ENCODE results near the gene CLASP1.
A peak's percentile ranks its signal among the peaks of the same experiment; 100 is the strongest.
"Not testable (repeated sequence)": the region's sequence is repeated elsewhere in the genome, so short reads cannot be mapped to it uniquely, and the experiment has no call there.

The CLASP1 gene

GRCh38 chr2:121617042-121617599 is 32.1 kb downstream of the CLASP1 start:
- DNase-seq (ENCODE audit: low read depth, low spot score), result peak; percentile 68

- DNase-seq (ENCODE audit: low read depth, low spot score), result no peak
Measured at GRCh38 chr2:121613774-121614173, 35.5 kb downstream of the CLASP1 start.

DNA sequence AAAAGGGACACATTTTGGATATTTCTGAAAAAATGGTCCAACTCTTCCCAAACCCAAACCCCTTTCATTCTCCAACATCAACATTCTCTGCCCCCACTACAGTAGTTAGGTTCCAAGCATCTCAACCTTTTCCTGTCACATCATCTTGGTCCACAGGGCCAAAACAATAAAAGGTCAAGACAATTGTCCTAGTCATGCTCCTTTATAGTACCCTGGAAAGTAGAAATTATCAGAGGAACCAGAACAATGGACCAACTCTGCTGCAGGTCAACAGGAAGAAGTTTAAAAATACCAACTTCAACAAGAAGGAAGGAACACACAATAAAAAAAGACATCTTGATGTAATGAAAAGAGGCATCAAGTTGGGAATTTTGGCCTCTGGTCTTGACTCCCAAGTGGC is 36.1 kb downstream of the CLASP1 start:
- DNase-seq (ENCODE audit: low read depth, low spot score), result no peak

DNA sequence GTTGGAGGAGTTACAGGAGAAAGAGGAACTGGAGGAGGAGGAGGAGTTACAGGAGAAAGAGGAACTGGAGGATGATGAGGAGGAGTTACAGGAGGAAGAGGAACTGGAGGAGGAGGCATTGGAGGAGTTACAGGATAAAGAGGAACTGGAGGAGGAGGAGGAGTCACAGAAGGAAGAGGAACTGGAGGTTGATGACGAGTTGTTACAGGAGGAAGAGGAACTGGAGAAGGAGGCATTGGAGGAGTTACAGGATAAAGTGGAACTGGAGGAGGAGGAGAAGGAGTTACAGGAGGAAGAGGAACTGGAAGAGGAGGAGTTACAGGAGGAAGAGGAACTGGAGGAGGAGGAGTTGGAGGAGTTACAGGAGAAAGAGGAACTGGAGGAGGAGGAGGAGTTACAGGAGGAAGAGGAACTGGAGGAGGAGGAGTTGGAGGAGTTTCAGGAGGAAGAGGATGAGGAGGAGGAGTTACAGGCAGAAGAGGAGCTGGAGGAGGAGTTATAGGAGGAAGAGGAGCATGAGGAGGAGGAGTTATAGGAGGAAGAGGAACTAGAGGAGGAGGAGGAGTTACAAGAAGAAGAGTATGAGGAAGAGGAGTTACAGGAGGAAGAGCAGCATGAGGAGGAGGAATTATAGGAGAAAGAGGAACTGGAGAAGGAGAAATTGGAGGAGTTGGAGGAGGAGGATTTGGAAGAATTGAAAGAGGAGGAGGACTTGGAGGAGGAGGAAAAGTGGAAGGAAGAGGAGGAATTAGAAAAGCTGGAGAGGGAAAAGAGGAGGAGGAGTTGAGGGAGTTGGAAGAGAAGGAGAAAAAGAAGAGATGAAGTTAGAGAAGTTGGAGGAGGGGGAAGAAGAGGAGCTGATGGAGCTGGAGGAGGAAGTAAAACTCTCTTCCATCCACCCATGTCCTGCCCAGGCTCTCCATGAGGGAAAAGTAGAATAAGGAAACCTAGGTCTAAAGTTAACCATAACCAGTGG is 37.2 kb downstream of the CLASP1 start:
- DNase-seq (ENCODE audit: low read depth, low spot score), result no peak

DNA sequence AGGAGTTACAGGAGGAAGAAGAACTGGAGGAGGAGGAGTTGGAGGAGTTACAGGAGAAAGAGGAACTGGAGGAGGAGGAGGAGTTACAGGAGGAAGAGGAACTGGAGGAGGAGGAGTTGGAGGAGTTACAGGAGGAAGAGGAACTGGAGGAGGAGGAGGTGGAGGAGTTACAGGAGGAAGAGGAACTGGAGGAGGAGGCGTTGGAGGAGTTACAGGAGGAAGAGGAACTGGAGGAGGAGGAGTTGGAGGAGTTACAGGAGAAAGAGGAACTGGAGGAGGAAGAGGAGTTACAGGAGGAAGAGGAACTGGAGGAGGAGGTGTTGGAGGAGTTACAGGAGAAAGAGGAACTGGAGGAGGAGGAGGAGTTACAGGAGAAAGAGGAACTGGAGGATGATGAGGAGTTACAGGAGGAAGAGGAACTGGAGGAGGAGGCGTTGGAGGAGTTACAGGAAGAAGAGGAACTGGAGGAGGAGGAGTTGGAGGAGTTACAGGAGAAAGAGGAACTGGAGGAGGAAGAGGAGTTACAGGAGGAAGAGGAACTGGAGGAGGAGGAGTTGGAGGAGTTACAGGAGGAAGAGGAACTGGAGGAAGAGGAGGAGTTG is 38.1 kb downstream of the CLASP1 start:
- DNase-seq (ENCODE audit: low read depth, low spot score), result not testable (repeated sequence)

DNA sequence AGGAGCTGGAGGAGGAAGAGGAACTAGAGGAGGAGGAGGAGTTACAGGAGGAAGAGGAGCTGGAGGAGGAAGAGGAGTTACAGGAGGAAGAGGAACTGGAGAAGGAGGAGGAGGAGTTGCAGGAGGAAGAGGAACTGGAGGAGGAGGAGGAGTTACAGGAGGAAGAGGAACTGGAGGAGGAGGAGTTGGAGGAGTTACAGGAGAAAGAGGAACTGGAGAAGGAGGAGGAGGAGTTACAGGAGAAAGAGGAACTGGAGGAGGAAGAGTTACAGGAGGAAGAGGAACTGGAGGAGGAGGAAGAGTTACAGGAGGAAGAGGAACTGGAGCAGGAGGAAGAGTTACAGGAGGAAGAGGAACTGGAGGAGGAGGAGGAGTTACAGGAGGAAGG is 38.8 kb downstream of the CLASP1 start:
- DNase-seq (ENCODE audit: low read depth, low spot score), result not testable (repeated sequence)

DNA sequence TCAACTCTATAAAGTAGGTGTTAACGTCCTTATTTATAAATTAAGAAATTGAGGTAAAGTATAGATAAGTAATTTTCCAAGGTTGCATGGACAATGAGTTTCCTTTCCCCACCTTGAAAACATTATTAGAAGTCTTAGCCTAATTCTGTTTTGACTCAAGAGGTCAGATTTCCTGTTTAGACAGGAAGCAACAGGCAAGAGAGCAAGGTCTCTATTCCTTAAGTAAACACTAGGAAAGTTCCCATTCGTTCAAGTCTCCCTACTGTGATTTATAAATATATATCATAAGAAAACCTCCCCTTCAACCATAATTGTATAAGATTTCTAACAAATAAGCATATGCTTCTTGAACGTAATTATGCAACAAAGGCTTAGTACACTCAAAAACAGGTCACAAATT is 40.3 kb downstream of the CLASP1 start:
- DNase-seq (ENCODE audit: low read depth, low spot score), result no peak

DNA sequence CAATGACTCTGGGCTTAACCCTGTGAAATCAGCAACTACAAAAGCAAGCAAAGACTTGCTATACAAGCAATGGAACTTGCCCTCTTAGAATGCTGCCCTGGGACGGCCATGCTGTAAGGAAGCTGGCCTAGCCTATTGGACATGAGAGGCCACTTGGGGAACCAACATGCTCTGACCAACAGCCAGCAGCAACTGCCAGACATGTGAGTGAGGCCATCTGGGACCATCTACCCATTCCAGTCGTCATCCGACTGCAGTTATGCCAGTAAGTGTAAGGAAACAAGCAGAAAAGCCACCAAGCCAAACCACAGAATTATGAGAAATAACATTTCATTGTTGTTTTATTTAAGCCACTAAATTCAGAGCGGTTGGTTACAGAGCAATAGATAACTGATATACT is 40.9 kb downstream of the CLASP1 start:
- no peak for DNase-seq (ENCODE audit: low read depth, low spot score)

GRCh38 chr2:121605820-121606733 is 43.2 kb downstream of the CLASP1 start:
- DNase-seq (ENCODE audit: low read depth, low spot score), result no peak

GRCh38 chr2:121603185-121603584 is 46.1 kb downstream of the CLASP1 start:
- DNase-seq (ENCODE audit: low read depth, low spot score), result no peak

GRCh38 chr2:121599963-121600651 is 49.2 kb downstream of the CLASP1 start:
- no peak for DNase-seq (ENCODE audit: low read depth, low spot score)

GRCh38 chr2:121598087-121598486 is 51.2 kb downstream of the CLASP1 start:
- DNase-seq (ENCODE audit: low read depth, low spot score), result no peak

- DNase-seq (ENCODE audit: low read depth, low spot score), result peak; percentile 46
Measured at GRCh38 chr2:121596221-121597080, 52.8 kb downstream of the CLASP1 start.

- no peak for DNase-seq (ENCODE audit: low read depth, low spot score)
Measured at GRCh38 chr2:121595012-121595891, 54.0 kb downstream of the CLASP1 start.

GRCh38 chr2:121591199-121591598 is 58.1 kb downstream of the CLASP1 start:
- DNase-seq (ENCODE audit: low read depth, low spot score), result peak; percentile 16

- no peak for DNase-seq (ENCODE audit: low read depth, low spot score)
Measured at GRCh38 chr2:121588357-121588756, 60.9 kb downstream of the CLASP1 start.

- DNase-seq (ENCODE audit: low read depth, low spot score), result peak; percentile 32
Measured at GRCh38 chr2:121587131-121587530, 62.1 kb downstream of the CLASP1 start.

- no peak for DNase-seq (ENCODE audit: low read depth, low spot score)
Measured at GRCh38 chr2:121584741-121585140, 64.5 kb downstream of the CLASP1 start.

GRCh38 chr2:121583555-121583954 is 65.7 kb downstream of the CLASP1 start:
- DNase-seq (ENCODE audit: low read depth, low spot score), result no peak
